HepG2 (cell line): ENCODE data around the gene NXNL2. TPM values are rescaled to one million over a fixed set of nuclear protein-coding genes. Genes with fewer than 3 reads are reported as not detected.

ENCODE experiments used
- CBFB ChIP-seq: sonication (generic); formaldehyde crosslinking; IDR thresholded peaks from 2 replicates; pipeline ENCODE4 v1.4.0; 2020; ENCODE audit warnings: missing genetic modification reagents
- FOXA1 ChIP-seq, 2 experiments: fragments of 450-650 bp in 1 of 2; sonication (generic) in 1 of 2; formaldehyde crosslinking in 1 of 2; IDR thresholded peaks; 2 replicates each; pipeline versions ENCODE4 v1.4.0 to v1.6.1; 2016 to 2020; ENCODE audit warnings: missing genetic modification reagents in 1 of 2
- HOXD1 ChIP-seq: sonication (generic); formaldehyde crosslinking; IDR thresholded peaks from 2 replicates; pipeline ENCODE4 v1.5.0; 2020; ENCODE audit warnings: missing genetic modification reagents
- IKZF1 ChIP-seq: fragments of 450-650 bp; IDR thresholded peaks from 2 replicates; pipeline ENCODE4 v1.7.1; 2016
- ISX ChIP-seq: sonication (generic); formaldehyde crosslinking; conservative IDR thresholded peaks from 2 replicates; pipeline ENCODE4 v1.5.0; 2020; ENCODE audit warnings: missing genetic modification reagents
- JUND ChIP-seq: sonication (generic); formaldehyde crosslinking; IDR thresholded peaks from 2 replicates; pipeline ENCODE4 v1.8.0; 2022; ENCODE audit warnings: mild to moderate bottlenecking, missing genetic modification reagents
- ZNF17 ChIP-seq: sonication (generic); formaldehyde crosslinking; IDR thresholded peaks from 2 replicates; pipeline ENCODE4 v1.5.0; 2020; ENCODE audit warnings: mild to moderate bottlenecking, missing genetic modification reagents
- ZNF570 ChIP-seq: sonication (generic); formaldehyde crosslinking; IDR thresholded peaks from 2 replicates; pipeline ENCODE4 v1.4.0; 2020; ENCODE audit warnings: mild to moderate bottlenecking, missing genetic modification reagents, borderline replicate concordance
- ZNF703 ChIP-seq: sonication (generic); formaldehyde crosslinking; IDR thresholded peaks from 2 replicates; pipeline ENCODE4 v1.5.1; 2020; ENCODE audit warnings: missing genetic modification reagents, mild to moderate bottlenecking, moderate library complexity, borderline replicate concordance
- polyA plus RNA-seq, 8 experiments: library from polyadenylated mRNA; depleted of rRNA in 3 of 8; stranded (reverse) in 7 of 8; unstranded in 1 of 8; fragments of >200 nt; fragmentation: Illumina TruSeq in 4 of 8; extraction: Trizol in 4 of 8; gene quantifications; 2 replicates each; pipeline versions ENCODE4 v1.2.1 to v1.2.3, GENCODE V29; 2011 to 2016; ENCODE audit warnings: low read depth in 4 of 8, missing spikeins in 1 of 8, mixed read lengths in 1 of 8; ENCODE audit not compliant: insufficient read depth in 1 of 8
- total RNA-seq, 5 experiments: library from RNA; depleted of rRNA; stranded (reverse); fragments of >200 nt; fragmentation: Illumina TruSeq; extraction: Trizol; gene quantifications; 2 replicates each; pipeline ENCODE4 v1.2.3, GENCODE V29; 2016; ENCODE audit warnings: low read depth in 1 of 5
- TF ChIP-seq, protein P1 (sequence below): sonication (generic); IDR thresholded peaks from 2 replicates; pipeline ENCODE4 v1.6.1; 2016; ENCODE audit warnings: low read depth, borderline replicate concordance
- TF ChIP-seq, protein P2 (sequence below): sonication (generic); formaldehyde crosslinking; IDR thresholded peaks from 2 replicates; pipeline ENCODE4 v1.4.0; 2020; ENCODE audit warnings: missing genetic modification reagents
- TF ChIP-seq, protein P3 (sequence below): sonication (generic); formaldehyde crosslinking; IDR thresholded peaks from 2 replicates; pipeline ENCODE4 v1.9.0; 2021; ENCODE audit warnings: missing genetic modification reagents, mild to moderate bottlenecking, borderline replicate concordance
- TF ChIP-seq, protein P4 (sequence below): sonication (generic); formaldehyde crosslinking; IDR thresholded peaks from 2 replicates; pipeline ENCODE4 v1.4.0; 2020; ENCODE audit warnings: mild to moderate bottlenecking, missing genetic modification reagents
- TF ChIP-seq, protein P5 (sequence below): sonication (generic); formaldehyde crosslinking; IDR thresholded peaks from 2 replicates; pipeline ENCODE4 v1.9.0; 2022; ENCODE audit warnings: low read depth, missing genetic modification reagents

NXNL2 gene
- total and polyA plus RNA-seq, 2 of the 13 experiments (the other 11 are each of a cell fraction or from before 2014, with no cell fraction given), result not detected

DNA sequence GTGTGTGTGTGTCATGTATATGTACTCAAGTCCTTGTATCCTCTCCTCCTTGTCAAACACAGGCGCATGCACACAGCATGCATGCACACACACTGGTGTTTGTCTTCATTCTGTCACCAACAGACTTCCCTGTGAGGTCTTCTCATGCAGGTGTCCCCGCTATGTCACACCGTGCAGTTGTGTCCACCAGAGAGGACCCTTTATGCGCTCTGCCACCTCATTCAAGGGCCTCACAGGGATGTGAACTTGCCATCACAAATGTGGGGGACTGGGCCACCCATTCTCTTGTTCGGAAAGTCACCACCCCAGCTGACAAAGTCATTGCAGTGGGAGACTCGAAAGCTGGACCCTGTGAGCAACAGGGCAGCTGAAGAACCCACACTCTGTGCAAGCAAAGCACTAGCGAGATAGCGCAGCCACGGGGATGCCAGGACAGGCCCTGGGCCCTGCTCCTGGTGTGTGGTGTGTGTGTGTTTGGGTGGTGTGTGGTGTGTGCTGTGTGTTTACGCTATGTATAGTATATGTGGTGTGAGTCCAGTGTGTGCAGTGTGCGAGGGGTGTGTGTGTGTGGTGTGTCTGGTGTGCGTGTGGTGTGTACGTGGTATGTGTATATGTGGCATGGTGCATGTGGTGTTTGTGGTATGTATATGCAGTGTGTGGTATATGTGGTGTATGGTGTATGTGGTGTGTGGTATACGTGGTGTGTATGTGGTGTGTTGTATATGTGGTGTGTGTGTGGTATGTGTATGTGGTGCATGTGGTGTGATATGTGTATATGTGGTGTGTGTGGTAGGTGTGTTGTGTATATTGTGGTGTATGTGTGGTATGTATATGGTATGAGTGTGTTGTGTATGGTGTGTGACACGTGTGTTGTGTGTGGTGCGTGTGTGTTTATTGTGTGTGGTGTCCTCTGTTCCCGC, 30.9 kb upstream of the NXNL2 start (continued):
- TF ChIP-seq, protein P1, sequence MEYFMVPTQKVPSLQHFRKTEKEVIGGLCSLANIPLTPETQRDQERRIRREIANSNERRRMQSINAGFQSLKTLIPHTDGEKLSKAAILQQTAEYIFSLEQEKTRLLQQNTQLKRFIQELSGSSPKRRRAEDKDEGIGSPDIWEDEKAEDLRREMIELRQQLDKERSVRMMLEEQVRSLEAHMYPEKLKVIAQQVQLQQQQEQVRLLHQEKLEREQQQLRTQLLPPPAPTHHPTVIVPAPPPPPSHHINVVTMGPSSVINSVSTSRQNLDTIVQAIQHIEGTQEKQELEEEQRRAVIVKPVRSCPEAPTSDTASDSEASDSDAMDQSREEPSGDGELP, result no peak
- TF ChIP-seq, protein P2, sequence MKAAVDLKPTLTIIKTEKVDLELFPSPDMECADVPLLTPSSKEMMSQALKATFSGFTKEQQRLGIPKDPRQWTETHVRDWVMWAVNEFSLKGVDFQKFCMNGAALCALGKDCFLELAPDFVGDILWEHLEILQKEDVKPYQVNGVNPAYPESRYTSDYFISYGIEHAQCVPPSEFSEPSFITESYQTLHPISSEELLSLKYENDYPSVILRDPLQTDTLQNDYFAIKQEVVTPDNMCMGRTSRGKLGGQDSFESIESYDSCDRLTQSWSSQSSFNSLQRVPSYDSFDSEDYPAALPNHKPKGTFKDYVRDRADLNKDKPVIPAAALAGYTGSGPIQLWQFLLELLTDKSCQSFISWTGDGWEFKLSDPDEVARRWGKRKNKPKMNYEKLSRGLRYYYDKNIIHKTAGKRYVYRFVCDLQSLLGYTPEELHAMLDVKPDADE, result no peak
- TF ChIP-seq CBFB (CRISPR knock-in tag), result no peak
- TF ChIP-seq IKZF1, result 0 out of 2 replicates have a peak, but pooled peaks have one; percentile 17
- no peak for TF ChIP-seq ZNF17 (CRISPR knock-in tag)
- 0 out of 2 replicates have a peak, but pooled peaks have one; percentile 6 for TF ChIP-seq FOXA1 (IDR thresholded peaks at IDR 0.05)
- no peak for TF ChIP-seq FOXA1 (CRISPR knock-in tag; IDR thresholded peaks at IDR 0.05)
- TF ChIP-seq, protein P3, sequence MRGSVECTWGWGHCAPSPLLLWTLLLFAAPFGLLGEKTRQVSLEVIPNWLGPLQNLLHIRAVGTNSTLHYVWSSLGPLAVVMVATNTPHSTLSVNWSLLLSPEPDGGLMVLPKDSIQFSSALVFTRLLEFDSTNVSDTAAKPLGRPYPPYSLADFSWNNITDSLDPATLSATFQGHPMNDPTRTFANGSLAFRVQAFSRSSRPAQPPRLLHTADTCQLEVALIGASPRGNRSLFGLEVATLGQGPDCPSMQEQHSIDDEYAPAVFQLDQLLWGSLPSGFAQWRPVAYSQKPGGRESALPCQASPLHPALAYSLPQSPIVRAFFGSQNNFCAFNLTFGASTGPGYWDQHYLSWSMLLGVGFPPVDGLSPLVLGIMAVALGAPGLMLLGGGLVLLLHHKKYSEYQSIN (CRISPR knock-in tag), result no peak
- no peak for TF ChIP-seq HOXD1 (CRISPR knock-in tag)
- no peak for TF ChIP-seq ZNF703 (CRISPR knock-in tag)
- no peak for TF ChIP-seq ISX
- TF ChIP-seq ZNF570 (CRISPR knock-in tag), result no peak
- TF ChIP-seq, protein P4, sequence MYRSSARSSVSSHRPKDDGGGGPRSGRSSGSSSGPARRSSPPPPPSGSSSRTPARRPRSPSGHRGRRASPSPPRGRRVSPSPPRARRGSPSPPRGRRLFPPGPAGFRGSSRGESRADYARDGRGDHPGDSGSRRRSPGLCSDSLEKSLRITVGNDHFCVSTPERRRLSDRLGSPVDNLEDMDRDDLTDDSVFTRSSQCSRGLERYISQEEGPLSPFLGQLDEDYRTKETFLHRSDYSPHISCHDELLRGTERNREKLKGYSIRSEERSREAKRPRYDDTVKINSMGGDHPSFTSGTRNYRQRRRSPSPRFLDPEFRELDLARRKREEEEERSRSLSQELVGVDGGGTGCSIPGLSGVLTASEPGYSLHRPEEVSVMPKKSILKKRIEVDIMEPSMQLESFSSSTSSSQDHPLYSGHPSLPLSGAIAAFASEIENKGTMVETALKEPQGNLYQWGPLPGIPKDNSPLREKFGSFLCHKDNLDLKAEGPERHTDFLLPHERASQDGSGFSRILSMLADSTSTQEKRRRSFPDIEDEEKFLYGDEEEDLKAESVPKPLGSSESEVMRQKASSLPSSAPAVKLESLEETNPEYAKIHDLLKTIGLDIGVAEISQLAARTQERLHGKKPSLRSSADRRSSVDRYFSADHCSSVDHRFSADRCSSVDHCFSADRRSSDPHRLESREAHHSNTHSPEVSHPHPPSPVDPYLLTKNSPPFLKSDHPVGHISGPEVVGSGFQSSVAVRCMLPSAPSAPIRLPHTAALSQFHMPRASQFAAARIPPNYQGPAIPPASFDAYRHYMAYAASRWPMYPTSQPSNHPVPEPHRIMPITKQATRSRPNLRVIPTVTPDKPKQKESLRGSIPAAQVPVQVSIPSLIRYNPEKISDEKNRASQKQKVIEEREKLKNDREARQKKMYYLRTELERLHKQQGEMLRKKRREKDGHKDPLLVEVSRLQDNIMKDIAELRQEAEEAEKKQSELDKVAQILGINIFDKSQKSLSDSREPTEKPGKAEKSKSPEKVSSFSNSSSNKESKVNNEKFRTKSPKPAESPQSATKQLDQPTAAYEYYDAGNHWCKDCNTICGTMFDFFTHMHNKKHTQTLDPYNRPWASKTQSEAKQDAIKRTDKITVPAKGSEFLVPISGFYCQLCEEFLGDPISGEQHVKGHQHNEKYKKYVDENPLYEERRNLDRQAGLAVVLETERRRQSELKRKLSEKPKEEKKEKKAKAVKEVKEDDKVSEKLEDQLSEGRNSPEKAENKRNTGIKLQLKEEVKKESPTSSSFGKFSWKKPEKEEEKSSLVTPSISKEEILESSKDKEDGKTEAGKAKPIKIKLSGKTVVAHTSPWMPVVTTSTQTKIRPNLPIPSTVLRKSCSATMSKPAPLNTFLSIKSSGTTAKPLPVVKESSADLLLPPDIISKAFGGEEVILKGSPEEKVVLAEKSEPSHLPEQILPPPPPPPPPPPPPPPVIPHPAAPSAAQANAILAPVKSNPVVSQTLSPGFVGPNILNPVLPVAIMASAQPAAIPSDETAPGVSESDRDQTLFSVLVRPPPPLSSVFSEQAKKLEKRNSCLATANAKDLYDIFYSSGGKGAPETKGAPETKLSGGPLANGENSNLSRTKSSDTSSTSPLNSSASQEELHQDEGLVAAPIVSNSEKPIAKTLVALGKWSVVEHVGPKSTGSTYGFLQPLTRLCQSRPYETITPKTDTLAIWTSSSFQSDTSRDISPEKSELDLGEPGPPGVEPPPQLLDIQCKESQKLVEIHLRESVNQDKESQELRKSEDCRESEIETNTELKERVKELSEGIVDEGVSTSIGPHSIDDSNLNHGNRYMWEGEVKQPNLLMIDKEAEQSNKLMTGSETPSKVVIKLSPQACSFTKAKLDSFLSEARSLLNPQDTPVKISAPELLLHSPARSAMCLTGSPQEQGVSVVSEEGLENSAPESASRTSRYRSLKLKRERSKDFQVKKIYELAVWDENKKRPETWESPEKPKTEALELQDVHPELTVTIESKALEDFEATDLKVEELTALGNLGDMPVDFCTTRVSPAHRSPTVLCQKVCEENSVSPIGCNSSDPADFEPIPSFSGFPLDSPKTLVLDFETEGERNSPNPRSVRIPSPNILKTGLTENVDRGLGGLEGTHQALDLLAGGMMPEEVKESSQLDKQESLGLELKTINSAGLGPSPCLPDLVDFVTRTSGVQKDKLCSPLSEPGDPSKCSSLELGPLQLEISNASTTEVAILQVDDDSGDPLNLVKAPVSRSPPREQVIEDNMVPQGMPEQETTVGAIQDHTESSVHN (CRISPR knock-in tag), result no peak
- no peak for TF ChIP-seq JUND
- TF ChIP-seq, protein P5, sequence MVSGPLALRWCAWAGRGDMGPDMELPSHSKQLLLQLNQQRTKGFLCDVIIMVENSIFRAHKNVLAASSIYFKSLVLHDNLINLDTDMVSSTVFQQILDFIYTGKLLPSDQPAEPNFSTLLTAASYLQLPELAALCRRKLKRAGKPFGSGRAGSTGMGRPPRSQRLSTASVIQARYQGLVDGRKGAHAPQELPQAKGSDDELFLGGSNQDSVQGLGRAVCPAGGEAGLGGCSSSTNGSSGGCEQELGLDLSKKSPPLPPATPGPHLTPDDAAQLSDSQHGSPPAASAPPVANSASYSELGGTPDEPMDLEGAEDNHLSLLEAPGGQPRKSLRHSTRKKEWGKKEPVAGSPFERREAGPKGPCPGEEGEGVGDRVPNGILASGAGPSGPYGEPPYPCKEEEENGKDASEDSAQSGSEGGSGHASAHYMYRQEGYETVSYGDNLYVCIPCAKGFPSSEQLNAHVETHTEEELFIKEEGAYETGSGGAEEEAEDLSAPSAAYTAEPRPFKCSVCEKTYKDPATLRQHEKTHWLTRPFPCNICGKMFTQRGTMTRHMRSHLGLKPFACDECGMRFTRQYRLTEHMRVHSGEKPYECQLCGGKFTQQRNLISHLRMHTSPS, result no peak
